Skin epidermis (tissue), 12 donors: ENCODE data around the gene JSRP1.
A peak's percentile ranks its signal among the peaks of the same experiment; 100 is the strongest.

Experiments
- H3K27ac ChIP-seq, 21 experiments: fragments of 200-600 bp; sonication (generic) in 11 of 21; one replicate each; pipeline ENCODE4 v1.5.0; 2020; ENCODE audit warnings: mild to moderate bottlenecking in 3 of 21, inconsistent platforms in 2 of 21, moderate library complexity in 2 of 21
- H3K4me3 ChIP-seq, 7 experiments: fragments of 200-600 bp; sonication (generic) in 2 of 7; one replicate each; pipeline ENCODE4 v1.5.0; 2020; ENCODE audit warnings: inconsistent platforms in 2 of 7, mild to moderate bottlenecking in 2 of 7, moderate library complexity in 1 of 7

The JSRP1 gene

GRCh38 chr19:2283835-2284507 is 27.8 kb upstream of the JSRP1 start:
- H3K27ac ChIP-seq: no peak overlapping the region
- no peak overlapping the region for H3K4me3 ChIP-seq

GRCh38 chr19:2282862-2283237 is 26.6 kb upstream of the JSRP1 start:
- H3K27ac ChIP-seq: peak overlapping the region in 4 of 21 experiments; percentile 42 to 72 (median 58)

GRCh38 chr19:2282062-2282861 is 26.0 kb upstream of the JSRP1 start, which contains the start of gene PEAK3:
PEAK3 (minus strand) TSS chr19:2282175; CDS start chr19:2280931, 1,244 bp downstream.
- H3K27ac ChIP-seq: peak within 1 kb of the TSS in 15 of 21 experiments; percentile 12 to 72 (median 50)
- peak within 1 kb of the TSS in 4 of 7 experiments; percentile 11 to 32 (median 20) for H3K4me3 ChIP-seq

More at GRCh38 chr19:2282862-2283237, 26.6 kb upstream of the JSRP1 start:
- H3K4me3 ChIP-seq: peak overlapping the region in 1 of 7 experiments; percentile 11

GRCh38 chr19:2281265-2282061 is 25.2 kb upstream of the JSRP1 start:
- H3K4me3 ChIP-seq: peak overlapping the region in 4 of 7 experiments; percentile 11 to 32 (median 20)
- peak overlapping the region in 15 of 21 experiments; percentile 12 to 72 (median 50) for H3K27ac ChIP-seq

GRCh38 chr19:2280633-2281264 is 24.5 kb upstream of the JSRP1 start:
- no peak overlapping the region for H3K27ac ChIP-seq
- H3K4me3 ChIP-seq: no peak overlapping the region

- Histone ChIP-seq H3K4me3 (no peak overlapping the region), H3K27ac (no peak overlapping the region)
Measured at GRCh38 chr19:2278459-2279158, 22.4 kb upstream of the JSRP1 start.

- no peak overlapping the region for H3K27ac ChIP-seq
- no peak overlapping the region for H3K4me3 ChIP-seq
Measured at GRCh38 chr19:2277138-2277537, 20.9 kb upstream of the JSRP1 start.

GRCh38 chr19:2276429-2276986 is 20.3 kb upstream of the JSRP1 start:
- Histone ChIP-seq H3K4me3 (peak overlapping the region in 1 of 7 experiments; percentile 18), H3K27ac (peak overlapping the region in 4 of 21 experiments; percentile 16 to 46 (median 32))

GRCh38 chr19:2275588-2276428 is 19.6 kb upstream of the JSRP1 start:
- Histone ChIP-seq H3K27ac (peak overlapping the region in 7 of 21 experiments; percentile 14 to 46 (median 26)), H3K4me3 (peak overlapping the region in 1 of 7 experiments; percentile 18)

GRCh38 chr19:2274931-2275535 is 18.8 kb upstream of the JSRP1 start:
- Histone ChIP-seq H3K4me3 (no peak overlapping the region), H3K27ac (peak overlapping the region in 5 of 21 experiments; percentile 14 to 34 (median 23))

- Histone ChIP-seq H3K4me3 (peak overlapping the region in 1 of 7 experiments; percentile 91), H3K27ac (peak overlapping the region in 14 of 21 experiments; percentile 31 to 99 (median 64))
Measured at GRCh38 chr19:2274185-2274711, 18.0 kb upstream of the JSRP1 start.

- Histone ChIP-seq H3K27ac (peak overlapping the region in 19 of 21 experiments; percentile 2 to 99 (median 55)), H3K4me3 (peak overlapping the region in 4 of 7 experiments; percentile 8 to 91 (median 14))
Measured at GRCh38 chr19:2273356-2274184, 17.4 kb upstream of the JSRP1 start.

GRCh38 chr19:2271234-2272103 is 15.3 kb upstream of the JSRP1 start:
- peak overlapping the region; percentile 34 to 99 (median 98) for H3K27ac ChIP-seq

GRCh38 chr19:2270423-2271233 is 14.4 kb upstream of the JSRP1 start:
- peak overlapping the region; percentile 81 to 99 (median 98) for H3K27ac ChIP-seq
- peak overlapping the region; percentile 72 to 100 (median 91) for H3K4me3 ChIP-seq

More at GRCh38 chr19:2271234-2272103, 15.3 kb upstream of the JSRP1 start:
- H3K4me3 ChIP-seq: peak overlapping the region; percentile 72 to 100 (median 91)
